ENCODE data around the gene CFAP91.
A peak's percentile ranks its signal among the peaks of the same experiment; 100 is the strongest.

CFAP91 gene

DNA sequence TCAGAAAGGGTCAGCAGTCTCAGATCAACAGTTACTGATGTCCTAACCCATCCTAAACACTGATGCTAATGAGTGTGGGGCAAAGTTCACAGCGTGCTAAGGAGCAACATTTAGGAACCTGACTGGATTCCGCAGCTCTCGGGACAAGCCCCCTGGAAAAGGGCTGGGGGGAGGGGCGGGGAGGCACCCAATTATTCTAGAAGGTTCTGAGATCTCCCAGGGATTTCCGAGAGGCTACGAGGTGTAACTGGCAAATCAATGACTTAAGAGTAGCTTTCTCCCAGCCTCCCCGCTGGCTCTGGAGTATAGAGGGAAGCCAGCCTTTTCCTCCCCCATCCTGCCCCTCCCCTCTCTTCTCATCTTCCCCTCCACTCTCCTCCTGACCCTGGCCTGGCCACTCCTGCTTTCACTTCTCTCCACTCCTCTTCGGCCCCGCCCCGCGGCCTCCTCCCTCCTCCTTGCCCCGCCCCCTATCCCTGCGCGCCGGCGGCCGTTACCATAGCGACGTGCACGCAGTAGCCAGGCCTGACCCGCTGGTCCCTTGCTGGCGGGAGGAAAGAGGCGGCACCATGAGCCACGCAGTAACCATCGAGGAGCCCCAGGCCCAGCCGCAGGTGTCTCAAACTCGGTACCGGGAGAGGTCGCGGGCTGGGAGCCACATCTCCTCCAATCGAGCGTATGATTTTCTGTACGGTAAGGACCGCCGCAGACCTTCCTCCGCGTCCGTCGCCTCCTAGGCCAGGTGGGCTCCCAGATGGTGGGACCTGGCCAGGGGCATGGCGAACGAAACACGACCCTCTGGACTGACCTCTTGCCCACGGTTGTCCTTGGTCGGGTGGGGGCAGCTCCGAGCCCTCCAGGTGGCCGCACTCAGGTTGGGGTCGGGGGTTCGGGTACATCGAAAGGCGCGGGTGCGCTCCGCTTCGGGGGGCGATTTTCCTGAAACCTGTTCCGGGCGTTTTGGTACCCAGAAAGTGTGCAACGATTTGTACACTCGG, at the start of gene CFAP91:
Gene CFAP91, plus strand, starts transcription at position 493 of the 998 bp plus-strand sequence. Its CDS starts 77 bp downstream, at position 570.
- peak; percentile 80 to 95 for DNase-seq (ENCODE audit: low read depth in 1 of 2, low spot score in 1 of 2)
- in situ Hi-C loops (cut with HindIII; ENCODE audit: low pct_unique_long_range_greater_than_20kb, low sequenced_read_pairs): no loop called here
- TF ChIP-seq JUND (IDR thresholded peaks at IDR 0.05; ENCODE audit: low read depth): no peak

DNA sequence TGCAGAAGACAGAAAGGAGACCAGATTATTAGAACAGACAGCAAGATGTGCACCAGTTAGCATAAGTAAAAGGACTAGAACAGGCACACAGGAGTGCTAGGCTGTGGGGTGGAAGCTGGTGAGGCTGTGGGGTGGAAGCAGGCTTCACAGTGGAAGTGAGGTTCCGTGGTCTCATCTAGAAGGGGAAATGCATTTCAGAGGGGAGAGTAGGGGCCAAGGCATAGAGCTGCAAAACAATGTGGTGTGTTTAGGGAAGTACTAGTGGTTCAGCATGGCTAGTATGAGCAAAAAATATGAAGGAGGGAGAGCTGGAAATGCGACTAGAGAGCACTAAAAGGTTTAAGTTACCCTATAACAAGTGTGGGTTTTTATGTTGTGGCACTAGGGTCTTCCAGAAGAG, 48.9 kb upstream of the CFAP91 start:
- TF ChIP-seq JUND (IDR thresholded peaks at IDR 0.05; ENCODE audit: low read depth): no peak
- in situ Hi-C loops (cut with HindIII; ENCODE audit: low pct_unique_long_range_greater_than_20kb, low sequenced_read_pairs): no loop called here

DNA sequence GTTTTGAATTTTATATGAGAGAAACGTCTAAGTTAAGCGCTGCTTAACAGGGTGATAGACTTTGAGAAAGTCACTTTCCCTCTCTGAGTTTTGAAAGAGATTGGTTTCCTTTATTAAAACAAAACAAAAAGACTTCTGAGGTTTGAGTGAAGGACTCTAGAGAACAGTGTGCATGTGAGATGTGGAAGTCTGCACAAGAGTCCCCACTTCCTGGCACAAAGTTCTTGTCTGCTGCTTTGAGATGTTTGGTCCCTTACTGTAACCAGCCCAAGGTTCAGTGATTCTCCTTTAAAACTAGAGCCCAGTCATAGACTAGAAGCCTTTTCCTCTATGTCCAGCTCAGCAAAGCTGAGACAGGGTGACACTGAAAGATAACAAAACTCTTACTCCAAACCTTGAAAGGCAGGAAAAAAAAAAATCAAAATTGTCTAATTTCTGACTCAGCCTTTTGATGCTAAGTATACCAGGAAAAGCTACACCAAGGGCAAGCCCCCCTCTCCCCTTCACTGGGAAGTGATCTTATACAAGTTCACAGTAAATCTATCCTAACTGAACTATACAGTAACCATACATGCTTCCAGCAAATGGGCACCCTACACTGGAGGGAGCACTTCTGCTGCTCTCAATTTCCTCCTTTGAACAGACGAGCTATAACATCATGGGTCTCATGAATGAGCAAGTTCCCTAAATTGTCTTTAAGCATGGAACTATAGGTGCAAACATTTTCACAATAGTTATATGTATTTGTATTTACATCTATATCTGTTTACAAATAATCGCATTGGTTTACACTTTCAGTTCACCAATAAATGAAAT, 44.7 kb upstream of the CFAP91 start:
- TF ChIP-seq JUND (IDR thresholded peaks at IDR 0.05; ENCODE audit: low read depth): no peak
- in situ Hi-C loops (cut with HindIII; ENCODE audit: low pct_unique_long_range_greater_than_20kb, low sequenced_read_pairs): no loop called here
- no peak for DNase-seq (ENCODE audit: low read depth in 1 of 2, low spot score in 1 of 2)

More for the DNA sequence above, 48.9 kb upstream of the CFAP91 start:
- DNase-seq (ENCODE audit: low read depth in 1 of 2, low spot score in 1 of 2): no peak

DNA sequence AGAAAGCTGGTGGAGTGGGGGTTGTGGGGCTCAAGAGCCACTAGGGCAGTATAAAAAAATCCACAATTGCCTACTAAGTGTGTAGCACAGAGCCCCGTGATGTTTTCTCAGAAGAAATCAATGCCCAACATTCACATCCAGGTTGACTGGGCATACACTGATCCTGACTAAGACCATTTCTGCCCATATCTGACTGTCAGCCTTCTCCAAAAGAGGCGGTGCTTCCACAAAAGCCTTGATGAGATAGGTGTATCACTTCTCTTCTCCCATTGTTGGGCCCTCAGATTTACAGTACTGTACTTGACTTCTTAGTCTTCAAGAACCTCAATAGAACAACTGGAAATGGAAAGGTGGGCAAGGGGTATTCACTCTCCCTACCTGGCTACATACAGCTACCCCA, 43.8 kb upstream of the CFAP91 start:
- no peak for TF ChIP-seq JUND (IDR thresholded peaks at IDR 0.05; ENCODE audit: low read depth)
- in situ Hi-C loops (cut with HindIII; ENCODE audit: low pct_unique_long_range_greater_than_20kb, low sequenced_read_pairs): no loop called here
- no peak for DNase-seq (ENCODE audit: low read depth in 1 of 2, low spot score in 1 of 2)

DNA sequence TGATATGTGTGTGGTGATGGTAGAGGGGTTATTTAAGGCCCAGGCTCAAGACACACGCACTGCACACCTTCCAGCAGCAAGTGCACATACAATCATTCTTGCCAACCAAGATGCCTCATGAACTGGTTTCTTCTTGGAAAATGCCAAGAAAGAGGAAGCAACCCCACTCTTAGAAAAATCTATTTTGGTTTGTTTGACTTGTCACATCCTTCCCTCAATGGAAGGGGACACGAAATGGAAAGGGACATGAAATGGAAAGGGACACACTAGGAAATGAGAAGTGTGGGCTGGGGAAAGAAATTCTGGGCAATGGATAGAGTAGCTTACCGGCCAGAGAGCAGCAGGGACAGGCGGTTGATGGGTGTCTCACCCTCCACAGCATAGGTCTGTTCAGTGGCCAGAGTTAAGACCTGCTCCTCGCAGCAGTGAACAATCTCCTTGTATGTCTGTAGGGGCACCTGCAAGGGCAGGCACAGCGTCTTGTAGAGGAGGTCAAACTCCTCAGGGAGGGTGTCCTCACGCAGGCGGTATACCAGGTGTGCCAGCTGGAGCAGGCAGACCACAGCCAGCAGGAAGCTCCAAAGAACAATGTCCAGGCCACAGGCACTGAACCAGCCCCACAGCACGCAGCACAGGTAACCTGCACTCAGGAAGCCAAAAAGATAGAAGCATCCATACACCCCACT, 43.1 kb upstream of the CFAP91 start:
- TF ChIP-seq JUND (IDR thresholded peaks at IDR 0.05; ENCODE audit: low read depth): no peak
- in situ Hi-C loops (cut with HindIII; ENCODE audit: low pct_unique_long_range_greater_than_20kb, low sequenced_read_pairs): no loop called here
- DNase-seq (ENCODE audit: low read depth in 1 of 2, low spot score in 1 of 2): no peak

DNA sequence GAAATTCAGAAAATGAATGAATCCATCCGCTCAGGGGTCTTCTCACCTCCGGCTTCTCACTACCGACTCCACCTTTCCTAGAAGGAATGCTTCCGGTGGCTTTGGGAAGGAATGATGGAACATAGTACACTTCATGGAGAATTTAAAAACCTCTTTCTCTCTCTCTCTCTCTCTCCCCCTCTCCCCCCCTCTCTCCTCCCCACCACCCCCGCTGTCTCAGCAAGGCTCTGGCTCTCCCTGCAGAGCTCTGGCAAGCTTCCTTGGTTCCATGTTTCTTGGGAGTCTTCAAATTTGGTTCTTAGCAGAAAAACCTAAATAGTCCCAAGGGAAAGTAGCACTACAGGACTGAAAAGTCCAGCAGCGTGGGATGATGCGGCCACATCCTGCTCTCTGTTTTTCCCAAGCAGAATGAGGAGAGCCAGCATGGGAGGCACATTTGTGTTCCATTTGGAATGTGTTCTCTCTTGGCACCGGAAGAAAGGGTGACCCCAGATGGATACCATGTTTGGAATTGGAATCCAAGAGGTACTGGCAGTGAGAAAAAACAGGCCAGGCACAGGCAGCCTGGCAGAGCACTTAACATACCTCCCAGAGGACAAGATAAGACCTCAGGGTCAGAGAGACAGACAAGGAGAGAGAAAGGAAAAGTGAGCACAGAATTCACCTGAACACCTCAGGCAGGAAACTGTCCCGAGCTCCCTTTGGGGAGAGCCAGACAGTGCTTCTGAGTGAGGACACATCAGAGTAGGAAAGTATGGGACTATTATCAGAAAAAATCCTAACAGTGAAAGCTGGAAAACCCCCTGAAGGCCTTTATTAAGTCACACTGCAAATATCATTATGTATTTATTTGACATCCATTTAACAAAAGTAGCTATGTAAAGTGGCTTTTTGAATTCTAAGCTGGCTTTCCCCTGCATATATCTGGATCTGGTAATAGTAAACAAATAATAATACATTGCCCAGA, 42.1 kb upstream of the CFAP91 start, which contains the start of gene POPDC2:
Gene POPDC2, minus strand, starts transcription at position 116 of the 967 bp plus-strand sequence. CDS start 166 bp downstream, outside the sequence.
- in situ Hi-C loops (cut with HindIII; ENCODE audit: low pct_unique_long_range_greater_than_20kb, low sequenced_read_pairs): no loop called here
- no peak for DNase-seq (ENCODE audit: low read depth in 1 of 2, low spot score in 1 of 2)
- TF ChIP-seq JUND (IDR thresholded peaks at IDR 0.05; ENCODE audit: low read depth): no peak

DNA sequence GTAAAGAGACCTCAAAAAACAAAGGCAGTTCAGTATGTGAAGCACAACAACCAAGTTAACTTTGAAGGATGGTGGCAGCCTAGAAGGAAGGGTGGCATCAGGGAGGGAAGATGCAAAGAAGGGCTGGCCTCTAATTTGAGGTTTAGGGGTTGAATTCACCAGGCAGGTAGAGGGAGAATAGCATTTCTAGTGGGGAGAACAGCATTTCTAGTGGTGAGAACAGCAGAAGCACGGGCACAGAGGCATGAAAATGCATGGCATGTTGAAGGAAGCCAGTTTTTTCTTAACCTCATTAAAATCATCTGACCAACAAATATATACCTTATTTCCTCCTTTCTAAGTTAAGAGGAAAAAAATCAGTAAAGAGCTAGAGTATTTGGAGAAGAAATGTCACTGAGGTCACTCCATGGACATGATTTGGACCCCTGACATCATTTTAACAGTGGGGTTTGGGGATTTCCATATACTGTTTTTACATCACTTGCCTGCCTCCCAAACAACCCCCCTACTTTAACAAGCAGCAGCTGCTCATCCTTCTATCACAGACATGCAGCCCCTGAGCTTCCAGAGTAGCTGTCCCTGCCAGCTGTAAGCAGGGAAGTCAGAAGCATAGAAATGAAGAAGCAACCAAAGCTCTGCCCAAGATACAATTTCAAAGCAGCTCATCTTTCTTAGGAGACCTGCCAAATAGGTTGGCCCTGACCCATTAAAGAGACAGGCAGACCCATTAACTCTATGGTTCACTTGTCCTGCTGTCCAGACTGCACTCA, 40.0 kb upstream of the CFAP91 start:
- in situ Hi-C loops (cut with HindIII; ENCODE audit: low pct_unique_long_range_greater_than_20kb, low sequenced_read_pairs): no loop called here

DNA sequence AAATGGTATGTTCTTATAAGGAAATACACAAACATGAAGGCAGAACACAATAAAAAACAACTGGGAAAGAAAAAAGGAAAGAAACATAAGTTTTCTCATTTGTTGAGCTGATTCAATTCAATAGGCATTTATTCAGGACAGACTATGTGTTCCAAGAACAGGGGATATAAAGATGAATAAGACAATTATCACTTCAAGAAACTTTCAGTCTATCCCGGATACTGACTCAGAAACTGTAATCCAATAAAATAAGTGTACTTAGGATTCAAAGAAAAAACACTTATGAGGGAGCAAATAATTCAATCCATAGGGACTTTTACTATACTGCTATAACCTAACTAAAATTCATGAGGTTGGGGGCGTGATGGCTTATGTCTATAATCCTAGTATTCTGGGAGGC, 38.9 kb upstream of the CFAP91 start:
- DNase-seq (ENCODE audit: low read depth in 1 of 2, low spot score in 1 of 2): no peak
- in situ Hi-C loops (cut with HindIII; ENCODE audit: low pct_unique_long_range_greater_than_20kb, low sequenced_read_pairs): no loop called here

More for the DNA sequence above, 40.0 kb upstream of the CFAP91 start:
- no peak for TF ChIP-seq JUND (IDR thresholded peaks at IDR 0.05; ENCODE audit: low read depth)
- peak in 1 of 2 experiments; percentile 12 for DNase-seq (ENCODE audit: low read depth in 1 of 2, low spot score in 1 of 2)

DNA sequence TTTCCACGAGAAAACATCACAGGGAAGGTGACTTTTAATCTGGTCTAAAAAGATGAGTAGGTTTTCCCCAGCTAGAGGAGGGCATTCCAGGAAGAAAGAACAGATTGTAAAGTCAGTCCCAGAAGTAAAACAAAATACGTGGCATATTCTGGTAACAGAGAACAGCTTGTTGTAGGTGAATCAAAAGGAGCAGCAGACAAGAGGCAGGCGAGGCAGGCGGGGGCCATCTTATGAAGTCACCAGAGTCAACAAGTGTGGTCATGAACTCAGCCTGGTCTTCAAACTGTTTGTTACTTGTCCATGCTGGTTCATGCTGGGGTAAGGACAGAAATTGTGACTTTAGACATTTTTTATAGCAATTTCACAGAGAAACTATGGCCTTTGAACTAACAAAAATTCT, 38.5 kb upstream of the CFAP91 start:
- TF ChIP-seq JUND (IDR thresholded peaks at IDR 0.05; ENCODE audit: low read depth): no peak
- no peak for DNase-seq (ENCODE audit: low read depth in 1 of 2, low spot score in 1 of 2)
- in situ Hi-C loops (cut with HindIII; ENCODE audit: low pct_unique_long_range_greater_than_20kb, low sequenced_read_pairs): no loop called here

More for the DNA sequence above, 38.9 kb upstream of the CFAP91 start:
- no peak for TF ChIP-seq JUND (IDR thresholded peaks at IDR 0.05; ENCODE audit: low read depth)

DNA sequence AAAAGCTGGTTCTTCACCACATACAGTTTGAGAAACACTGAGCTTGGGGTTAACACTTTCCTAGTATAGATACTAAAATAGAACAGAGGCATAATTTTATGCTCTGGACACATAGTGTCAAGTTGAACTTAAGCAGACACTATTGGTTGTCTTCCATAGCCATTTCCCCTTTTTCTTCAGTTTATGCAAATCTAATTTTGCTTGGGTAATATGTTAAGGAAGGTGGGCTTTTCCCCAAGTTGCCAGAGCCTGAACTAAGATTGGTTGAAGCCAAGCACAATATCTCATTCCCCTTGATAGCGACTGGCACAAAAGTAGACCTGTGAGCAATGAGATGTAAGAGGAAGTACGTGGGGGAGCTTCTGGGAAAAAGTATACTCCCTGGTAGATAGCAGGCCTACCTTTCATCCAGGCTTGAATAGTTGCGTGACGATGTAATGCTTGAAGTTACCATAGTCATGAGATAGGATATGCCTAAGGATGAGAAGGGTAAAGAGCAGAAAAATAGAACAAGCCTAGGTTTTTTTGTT, 37.9 kb upstream of the CFAP91 start:
- no peak for DNase-seq (ENCODE audit: low read depth in 1 of 2, low spot score in 1 of 2)
- in situ Hi-C loops (cut with HindIII; ENCODE audit: low pct_unique_long_range_greater_than_20kb, low sequenced_read_pairs): no loop called here

More for the DNA sequence above, 37.9 kb upstream of the CFAP91 start:
- no peak for TF ChIP-seq JUND (IDR thresholded peaks at IDR 0.05; ENCODE audit: low read depth)

Measured in T47D (cell line).